HG03460 (cell line): ENCODE results near the gene RSRC1.
"Not testable (repeated sequence)": the region's sequence is repeated elsewhere in the genome, so short reads cannot be mapped to it uniquely, and the experiment has no call there.

Source experiments
- ATAC-seq: cut with Tn5 transposase; IDR thresholded peaks from one replicate; pipeline ENCODE4 v1.9.1; 2021; ENCODE audit not compliant: unreplicated experiment

RSRC1 gene

DNA sequence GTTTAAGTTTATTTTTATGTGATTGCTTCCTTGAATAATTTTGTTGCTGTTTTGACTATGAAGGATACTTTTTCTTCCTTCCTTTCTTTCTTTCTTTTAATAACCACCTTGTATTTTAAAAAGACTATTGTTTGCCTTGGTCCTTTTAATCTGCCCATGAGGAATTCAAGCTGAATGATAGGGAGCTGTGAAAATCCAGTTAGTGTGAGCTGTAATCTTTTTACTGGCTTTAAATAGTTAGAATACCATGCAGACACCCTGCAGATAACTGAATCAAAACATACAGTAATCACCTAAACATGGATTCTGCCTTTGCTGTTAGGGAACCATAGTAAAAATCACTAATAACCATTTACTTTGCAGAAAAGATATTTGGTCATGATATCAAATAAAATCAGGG is 110.7 kb downstream of the RSRC1 start:
- no peak for ATAC-seq

- ATAC-seq = no peak
Observed at GRCh38 chr3:158221426-158221825, 111.5 kb downstream of the RSRC1 start.

DNA sequence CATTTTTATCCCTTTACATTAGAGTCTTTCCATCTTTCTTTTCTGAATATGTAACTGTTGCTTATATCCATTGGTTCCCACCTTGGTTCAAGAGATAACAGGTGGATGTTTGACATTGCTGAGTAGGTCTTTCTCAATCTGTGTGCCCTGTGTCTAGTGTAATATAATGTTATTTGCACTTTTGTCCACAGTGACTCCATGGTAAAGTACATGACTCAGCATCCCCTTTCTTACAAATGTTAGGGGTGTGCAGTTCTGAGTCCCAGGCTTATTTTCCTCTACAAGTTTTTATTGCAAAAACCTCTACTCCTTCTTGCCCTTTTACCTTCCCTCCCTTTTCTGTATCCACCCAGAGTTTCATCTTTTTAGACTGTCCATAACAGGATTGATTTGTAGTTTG is 116.5 kb downstream of the RSRC1 start:
- ATAC-seq = no peak

DNA sequence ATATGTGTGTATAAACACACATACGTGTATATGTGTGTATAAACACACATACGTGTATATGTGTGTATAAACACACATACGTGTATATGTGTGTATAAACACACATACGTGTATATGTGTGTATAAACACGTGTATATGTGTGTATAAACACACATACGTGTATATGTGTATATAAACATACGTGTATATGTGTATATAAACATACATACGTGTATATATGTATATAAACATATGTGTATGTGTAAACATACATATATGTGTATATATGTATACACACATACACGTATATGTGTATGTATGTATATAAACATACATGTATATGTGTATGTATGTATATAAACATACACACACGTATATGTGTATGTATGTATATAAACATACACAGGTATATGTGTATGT is 119.1 kb downstream of the RSRC1 start:
- ATAC-seq = not testable (repeated sequence)

DNA sequence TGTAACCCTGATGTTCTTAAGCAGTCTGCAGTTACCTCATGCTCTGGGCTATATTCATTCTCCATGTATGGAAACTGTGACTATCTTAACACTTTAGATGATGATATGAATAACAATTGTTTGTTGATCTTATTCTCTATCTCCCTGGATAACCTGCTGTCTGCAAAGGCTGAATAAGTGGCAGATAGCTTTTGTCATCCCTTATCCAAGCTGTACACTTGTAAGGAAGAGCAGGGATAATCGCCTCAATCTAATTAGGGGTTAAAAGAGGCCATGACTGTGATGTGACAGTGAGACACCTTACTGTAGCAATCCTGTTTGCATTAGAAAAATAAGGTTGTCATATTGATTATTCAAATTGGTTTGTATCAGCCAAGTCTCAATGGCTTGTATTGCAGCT is 123.9 kb downstream of the RSRC1 start:
- ATAC-seq = no peak

GRCh38 chr3:158244274-158244673 is 134.4 kb downstream of the RSRC1 start:
- ATAC-seq = no peak

DNA sequence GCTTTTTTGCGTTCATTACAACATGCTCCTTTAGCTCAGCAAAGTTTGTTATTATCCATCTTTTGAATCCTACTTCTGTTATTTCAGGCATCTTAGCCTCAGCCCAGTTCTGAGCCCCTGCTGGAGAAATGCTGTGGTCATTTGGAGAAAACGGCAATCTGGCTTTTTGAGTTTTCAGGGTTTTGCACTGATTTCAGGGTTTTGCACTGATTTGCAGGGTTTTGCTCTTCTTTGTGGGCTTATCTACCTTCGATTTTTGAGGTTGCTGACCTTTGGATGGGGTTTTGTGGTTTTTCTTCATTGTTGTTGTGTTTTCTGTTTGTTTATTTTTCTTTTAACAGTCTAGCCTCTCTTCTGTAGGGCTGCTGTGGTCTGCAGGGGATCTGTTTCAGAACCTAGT is 137.4 kb downstream of the RSRC1 start:
- ATAC-seq = no peak

DNA sequence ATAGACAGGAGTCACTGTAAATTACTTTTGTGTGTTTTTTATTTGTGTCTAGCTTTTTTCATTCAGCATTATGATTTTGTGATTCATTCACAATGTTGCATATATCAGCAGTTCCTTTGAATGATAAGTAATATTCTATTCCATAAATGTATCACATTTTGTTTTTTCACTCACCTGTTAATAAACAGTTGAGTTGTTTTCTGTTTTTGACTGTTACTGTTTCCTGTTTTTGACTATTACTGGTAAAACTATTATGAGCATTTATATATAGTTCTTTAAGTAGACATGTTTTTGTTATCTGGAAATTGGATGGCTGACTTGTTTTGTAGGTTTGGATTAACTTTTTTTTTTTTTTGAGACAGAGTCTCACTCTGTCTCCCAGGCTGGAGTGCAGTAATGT is 138.4 kb downstream of the RSRC1 start:
- no peak for ATAC-seq

- no peak for ATAC-seq
Observed at GRCh38 chr3:158249183-158249582, 139.3 kb downstream of the RSRC1 start.

GRCh38 chr3:158258619-158259018 is 148.7 kb downstream of the RSRC1 start:
- ATAC-seq = no peak

GRCh38 chr3:158260392-158260791 is 150.5 kb downstream of the RSRC1 start:
- ATAC-seq = no peak

DNA sequence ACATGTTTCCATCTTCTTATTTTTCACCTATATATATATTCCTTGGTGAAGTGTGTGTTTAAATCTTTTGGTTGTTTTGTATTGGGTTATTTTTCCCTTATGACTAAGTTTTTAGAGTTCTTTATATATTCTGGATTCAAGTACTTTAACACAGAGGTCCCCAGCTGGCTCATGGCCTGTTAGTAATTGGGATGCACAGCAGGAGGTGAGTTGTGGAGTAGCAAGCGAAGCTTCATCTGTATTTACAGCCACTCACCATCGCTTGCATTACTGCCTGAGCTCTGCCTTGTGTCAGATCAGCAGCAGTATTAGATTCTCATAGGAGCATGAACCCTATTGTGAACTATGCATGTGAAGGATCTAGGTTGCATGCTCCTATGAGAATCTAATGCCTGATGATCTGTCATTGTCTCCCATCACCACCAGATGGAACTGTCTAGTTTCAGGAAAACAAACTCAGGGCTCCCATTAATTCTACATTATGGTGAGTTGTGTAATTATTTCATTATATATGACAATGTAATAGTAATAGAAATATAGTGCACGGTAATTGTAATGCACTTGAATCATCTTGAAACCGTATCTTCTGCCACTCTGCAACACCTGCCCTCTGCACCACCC is 151.6 kb downstream of the RSRC1 start:
- ATAC-seq = no peak

DNA sequence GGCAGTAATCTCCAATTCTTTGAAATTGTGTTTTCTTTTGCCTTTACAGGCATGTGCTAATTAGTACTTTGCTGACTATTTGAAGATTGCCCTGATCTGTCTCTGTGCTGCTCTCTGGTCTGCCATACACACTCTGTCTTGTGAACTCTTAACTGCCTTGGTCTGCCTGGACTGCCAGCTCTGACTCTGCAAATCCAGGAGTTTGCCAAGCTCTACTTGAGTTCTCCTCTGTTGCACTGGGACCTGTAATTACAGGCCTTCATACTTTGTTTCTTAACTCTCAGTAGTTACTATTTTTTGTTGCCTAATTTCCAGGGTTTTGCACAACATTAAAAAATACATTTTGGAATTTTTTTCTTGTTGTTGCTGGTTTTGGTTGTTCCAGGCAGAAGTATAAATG is 155.0 kb downstream of the RSRC1 start:
- ATAC-seq = no peak

DNA sequence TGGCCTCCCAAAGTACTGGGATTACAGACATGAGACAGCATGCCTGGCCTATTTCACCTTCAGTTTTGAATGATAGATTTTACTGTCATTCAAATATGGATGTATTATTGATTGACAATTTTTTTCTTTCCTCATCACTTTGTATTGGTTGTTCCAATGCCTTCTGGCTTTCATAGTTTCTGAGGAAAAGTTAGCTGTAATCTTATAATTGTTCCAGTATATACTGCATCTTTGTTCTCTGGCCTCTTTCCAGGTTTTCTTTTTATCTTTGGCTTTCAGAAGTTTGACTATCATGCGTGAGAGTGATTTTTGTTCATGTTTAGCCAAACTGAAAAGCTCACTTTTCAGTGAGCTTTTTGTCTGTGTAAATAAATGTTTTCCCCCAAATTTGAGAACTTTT is 157.1 kb downstream of the RSRC1 start:
- no peak for ATAC-seq

GRCh38 chr3:158269942-158270341 is 160.1 kb downstream of the RSRC1 start:
- no peak for ATAC-seq

DNA sequence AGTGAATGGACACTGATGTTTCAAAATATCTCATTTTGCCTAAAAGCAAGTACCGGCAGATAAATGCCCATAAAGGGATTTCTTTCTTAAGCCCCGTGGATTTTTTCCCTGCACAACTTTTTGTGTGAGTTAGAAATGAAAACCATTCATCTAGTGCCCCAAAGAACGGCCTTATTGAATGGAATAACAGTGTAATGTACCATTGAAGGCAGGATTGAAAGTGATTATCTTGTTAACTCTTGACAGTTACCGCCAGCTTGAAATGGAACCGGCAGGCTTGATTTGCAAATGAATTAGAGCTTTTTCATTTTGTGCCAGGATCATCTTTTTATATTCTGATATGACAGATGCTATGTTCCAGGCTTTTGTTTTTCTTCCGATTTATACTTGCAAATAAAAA is 162.2 kb downstream of the RSRC1 start:
- ATAC-seq = no peak

GRCh38 chr3:158273656-158274055 is 163.8 kb downstream of the RSRC1 start:
- ATAC-seq = no peak

DNA sequence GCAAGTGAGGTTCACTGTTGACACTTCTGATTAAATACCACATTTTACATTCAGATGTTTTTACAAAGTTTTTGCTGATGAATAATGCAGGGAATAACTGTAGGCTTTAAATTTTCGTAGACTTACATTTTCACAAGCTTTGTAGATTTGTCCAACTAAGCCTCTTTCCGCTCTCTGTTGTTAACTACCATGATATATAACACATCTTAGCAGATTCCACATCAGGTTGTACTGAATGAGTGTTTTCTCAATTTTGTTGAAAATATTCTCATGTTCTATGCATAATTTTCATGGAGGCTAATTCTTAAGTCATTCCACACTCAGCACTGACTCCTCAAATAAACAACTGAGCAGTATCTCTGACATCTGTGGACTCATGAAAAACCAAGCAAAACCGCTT is 168.3 kb downstream of the RSRC1 start:
- no peak for ATAC-seq

GRCh38 chr3:158279609-158280008 is 169.7 kb downstream of the RSRC1 start:
- no peak for ATAC-seq

GRCh38 chr3:158295771-158296170 is 185.9 kb downstream of the RSRC1 start:
- no peak for ATAC-seq

- ATAC-seq = no peak
Observed at GRCh38 chr3:158297940-158298339, 188.1 kb downstream of the RSRC1 start.

- ATAC-seq = no peak
Observed at GRCh38 chr3:158308236-158308928, 198.5 kb downstream of the RSRC1 start.

GRCh38 chr3:158312560-158313141 is 202.8 kb downstream of the RSRC1 start:
- ATAC-seq = no peak
